NCI-H345 (cell line): Measurements from ENCODE around the gene C21orf91.
A peak's percentile ranks its signal among the peaks of the same experiment; 100 is the strongest.
"Not testable (repeated sequence)": the region's sequence is repeated elsewhere in the genome, so short reads cannot be mapped to it uniquely, and the experiment has no call there.

Experiments
- DNase-seq: peaks from one replicate; lab custom pipeline; 2025; lab: John Stamatoyannopoulos, UW

Gene C21orf91

DNA sequence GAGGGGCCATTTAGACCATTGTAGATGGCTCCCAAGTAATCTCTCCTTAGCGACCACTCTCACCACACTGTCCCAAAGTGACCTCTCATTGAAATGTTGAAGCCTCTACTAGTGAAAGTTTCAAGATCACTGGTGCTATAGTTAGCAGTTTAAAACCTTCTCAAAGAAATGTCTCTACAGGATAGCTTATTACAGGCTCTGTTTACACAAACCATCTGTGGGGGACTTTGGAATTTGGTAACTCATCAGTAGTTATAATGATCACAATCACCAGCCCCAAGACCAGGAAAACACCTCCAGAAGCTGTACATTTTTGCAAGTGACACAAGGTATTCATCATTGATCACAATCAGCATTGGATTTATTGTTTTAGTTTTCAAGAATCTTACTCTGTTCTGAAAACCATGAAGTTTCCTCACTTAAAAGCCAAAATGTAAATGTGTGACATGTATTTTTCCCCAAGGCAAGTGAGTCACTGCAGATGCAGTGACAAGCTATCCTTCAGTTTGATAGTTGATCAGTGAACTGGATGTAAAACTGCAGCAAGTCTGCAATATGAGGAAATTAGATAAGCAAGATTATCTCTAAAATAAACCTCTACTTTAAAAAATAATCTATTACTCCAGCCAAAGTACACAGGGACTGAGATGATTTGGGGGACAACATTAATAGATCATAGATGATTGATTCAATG is 41.9 kb downstream of the C21orf91 start:
- no peak for DNase-seq

DNA sequence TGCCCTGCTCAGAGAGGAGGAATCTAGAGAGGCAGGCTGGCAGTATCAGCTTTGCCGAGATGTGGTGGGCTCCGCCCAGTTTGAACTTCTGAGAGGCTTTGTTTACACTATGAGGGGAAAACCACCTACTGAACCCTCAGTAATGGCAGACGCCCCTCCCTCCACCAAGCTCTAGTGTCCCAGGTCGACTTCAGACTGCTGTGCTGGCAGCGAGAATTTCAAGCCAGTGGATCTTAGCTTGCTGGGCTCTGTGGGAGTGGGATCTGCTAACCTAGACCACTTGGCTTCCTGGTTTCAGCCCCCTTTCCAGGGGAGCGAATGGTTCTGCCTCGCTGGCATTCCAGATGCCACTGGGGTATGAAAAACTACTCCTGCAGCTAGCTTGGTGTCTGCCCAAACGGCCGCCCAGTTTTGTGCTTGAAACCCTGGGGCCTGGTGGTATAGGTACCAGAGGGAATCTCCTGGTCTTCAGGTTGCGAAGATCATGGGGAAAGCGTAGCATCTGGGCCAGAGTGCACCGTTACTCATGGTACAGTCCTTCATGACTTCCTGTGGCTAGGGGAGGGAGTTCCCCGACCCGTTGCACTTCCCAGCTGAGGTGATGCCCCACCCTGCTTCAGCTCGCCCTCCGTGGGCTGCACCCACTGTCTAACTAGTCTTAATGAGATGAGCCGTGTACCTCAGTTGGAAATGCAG is 43.6 kb downstream of the C21orf91 start:
- no peak for DNase-seq

GRCh38 chr21:17775021-17775420 is 44.1 kb downstream of the C21orf91 start:
- not testable (repeated sequence) for DNase-seq

DNA sequence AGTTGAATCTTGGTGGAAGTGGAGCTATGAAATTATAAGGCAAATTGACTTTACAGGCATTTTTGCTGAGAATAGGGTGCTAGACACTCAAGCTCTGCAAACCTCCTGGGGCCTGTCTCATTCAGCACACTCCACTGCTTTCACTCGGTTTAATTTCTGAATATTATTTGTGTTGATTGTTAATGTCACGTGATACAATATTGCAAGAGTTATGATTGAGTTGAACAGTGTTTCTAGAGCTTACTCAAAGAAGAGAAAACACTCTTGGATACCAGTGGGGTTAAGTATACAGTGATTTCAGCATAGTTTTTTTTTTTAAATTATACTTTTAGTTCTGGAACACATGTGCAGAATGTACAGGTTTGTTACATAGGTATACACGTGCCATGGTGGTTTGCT is 49.7 kb downstream of the C21orf91 start:
- no peak for DNase-seq

DNA sequence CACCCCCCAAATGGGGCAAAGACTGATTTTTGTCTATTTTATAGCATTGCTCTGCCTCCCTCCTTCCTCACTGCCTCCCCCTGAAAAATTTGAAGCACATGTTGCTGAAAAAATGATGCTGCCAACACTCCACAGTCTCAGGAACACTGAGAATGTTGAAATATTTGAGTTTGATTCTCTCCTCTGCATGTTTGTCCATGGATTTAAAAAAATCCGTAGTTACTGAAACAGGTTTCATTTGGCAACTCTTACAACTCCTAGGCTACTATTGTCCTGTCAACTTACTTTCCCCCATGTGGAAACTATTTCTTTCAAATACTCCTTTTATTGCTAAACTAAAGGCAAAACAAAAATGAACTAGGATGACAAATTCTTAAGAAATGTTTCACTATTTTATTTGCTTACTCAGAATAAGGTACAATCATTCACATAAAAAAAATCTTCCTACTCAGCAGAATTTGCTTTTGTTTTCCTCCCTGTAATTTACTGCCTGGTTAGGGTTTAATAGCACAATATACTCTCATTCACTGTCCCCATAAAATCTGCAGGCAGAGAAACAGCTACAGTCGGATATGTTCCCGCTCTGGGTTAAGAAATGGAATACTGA is 50.2 kb downstream of the C21orf91 start:
- DNase-seq, result no peak

DNA sequence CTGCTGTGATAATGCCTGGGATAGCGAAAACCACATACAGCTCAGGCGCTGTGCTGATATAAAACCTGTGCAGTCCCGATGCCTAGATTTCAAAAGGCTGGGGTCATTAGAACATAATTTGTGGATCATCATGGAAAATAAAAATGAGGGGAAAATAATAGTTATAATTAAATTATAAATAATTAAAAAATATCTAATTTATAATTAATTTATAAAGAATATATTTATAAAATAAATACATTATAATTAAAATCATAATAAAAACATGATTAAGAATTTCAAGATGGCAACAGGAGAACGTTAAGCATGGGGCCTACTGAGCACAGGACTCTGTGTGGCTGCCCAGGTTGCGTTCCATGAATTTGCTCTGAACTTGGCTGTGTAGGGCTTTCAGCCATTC is 53.9 kb downstream of the C21orf91 start:
- no peak for DNase-seq

- DNase-seq, result peak; percentile 52
These were observed 55.7 kb downstream of the C21orf91 start for GRCh38 chr21:17763288-17764037.

DNA sequence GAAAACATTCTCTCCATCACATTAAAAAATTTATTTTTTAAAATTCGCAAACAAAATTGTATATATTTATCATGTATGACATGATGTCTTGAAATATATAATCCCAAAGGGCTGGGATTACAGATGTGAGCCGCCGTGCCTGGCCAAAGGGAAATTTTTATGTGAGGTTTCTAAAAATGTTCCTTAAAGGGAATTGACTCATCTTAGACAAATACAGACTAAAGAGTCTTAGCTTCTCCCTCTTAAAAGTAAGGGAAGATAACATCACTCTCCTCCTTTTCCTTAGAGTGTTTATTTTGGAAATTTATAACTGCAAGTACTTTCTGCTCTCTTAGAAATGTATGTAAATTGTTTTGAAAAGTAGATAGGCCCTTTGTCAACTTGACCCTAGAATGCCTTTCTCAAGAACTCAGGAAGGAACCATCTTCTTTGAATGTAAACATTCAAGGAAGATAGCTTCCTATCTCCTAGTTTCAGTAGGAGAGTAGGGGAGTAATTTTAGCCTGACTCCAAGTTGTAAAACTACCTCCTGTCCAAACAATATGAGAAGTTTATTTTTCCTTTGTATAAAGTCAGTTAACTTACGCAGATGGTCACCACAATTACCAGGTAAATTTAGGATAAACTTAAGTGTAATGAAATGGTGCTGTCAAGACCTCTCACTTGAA is 59.5 kb downstream of the C21orf91 start:
- DNase-seq, result no peak

DNA sequence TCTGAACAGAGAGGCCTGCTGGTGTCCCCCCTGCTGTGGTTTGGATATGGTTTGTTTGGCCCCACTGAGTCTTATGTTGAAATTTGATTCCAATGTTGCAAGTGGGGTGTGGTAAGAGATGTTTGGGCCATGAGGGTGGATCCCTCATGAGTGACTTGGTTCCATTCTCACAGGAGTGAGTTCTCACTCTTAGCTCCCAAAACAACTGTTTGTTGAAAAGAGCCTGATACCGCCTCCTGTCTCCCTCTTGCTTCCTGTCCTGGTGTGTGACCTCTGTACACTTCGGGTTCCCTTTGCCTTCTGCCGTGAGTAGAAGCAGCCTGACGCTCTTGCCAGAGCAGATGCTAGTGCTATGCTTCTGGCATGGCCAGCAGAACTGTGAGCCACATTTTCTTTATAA is 60.5 kb downstream of the C21orf91 start:
- no peak for DNase-seq

DNA sequence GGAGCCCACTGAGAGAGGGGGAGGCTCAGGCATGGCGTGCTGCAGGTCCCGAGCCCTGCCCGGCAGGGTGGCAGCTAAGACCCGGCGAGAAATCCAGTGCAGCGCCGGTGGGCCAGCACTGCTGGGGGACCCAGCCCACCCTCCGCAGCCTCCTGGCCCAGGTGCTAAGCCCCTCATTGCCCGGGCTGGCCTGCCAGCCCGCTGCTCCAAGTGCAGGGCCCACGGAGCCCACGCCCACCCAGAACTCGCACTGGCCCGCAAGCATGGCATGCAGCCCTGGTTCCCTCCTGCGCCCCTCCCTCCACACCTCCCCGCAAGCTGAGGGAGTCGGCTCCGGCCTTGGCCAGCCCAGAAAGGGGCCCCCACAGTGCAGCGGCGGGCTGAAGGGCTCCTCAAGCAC is 61.5 kb downstream of the C21orf91 start:
- no peak for DNase-seq

DNA sequence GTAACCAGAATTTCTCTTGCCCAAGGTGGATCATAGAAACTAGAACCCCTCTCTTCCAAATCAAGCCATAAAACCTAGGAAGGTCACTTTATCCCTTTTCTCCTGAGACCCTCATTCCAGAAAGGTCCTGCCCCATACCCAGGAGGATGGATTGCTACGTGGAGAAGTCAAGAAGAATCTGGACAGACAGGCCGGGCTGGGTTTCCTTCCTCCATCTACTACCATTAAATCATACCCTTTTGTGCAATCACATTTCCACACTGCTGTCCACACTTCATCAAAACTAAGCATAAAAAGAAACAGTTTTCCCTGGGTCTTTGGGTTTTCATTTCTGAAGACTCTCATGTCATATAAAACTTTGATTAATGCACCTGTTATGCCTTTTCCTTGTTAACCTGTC is 65.4 kb downstream of the C21orf91 start:
- no peak for DNase-seq

- no peak for DNase-seq
These were observed 67.0 kb downstream of the C21orf91 start for GRCh38 chr21:17752171-17752570.

GRCh38 chr21:17746920-17747319 is 72.2 kb downstream of the C21orf91 start:
- no peak for DNase-seq

DNA sequence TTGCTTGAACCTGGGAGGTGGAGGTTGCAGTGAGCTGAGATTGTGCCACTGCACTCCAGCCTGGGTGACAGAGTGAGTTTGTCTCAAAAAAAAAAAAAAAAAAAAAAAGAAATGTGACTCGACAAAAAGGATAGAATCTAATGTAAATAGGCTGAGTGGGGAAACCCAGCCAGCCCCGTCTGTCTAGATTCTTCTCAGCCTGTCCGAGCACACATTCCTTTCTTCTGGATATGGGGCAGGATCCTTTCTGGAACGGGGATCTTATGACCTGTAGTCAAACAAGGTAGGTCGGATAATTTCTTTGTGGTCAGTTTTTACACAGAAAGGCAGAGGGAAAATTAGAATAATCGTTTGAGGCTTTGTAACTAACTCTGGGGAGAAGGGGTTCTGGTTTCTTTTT is 74.1 kb downstream of the C21orf91 start:
- DNase-seq, result no peak

GRCh38 chr21:17742940-17743592 is 76.1 kb downstream of the C21orf91 start:
- DNase-seq, result no peak

GRCh38 chr21:17742181-17742580 is 77.0 kb downstream of the C21orf91 start:
- no peak for DNase-seq
